Measurements from ENCODE around the gene CUL5. TPM values are rescaled to one million over a fixed set of nuclear protein-coding genes. Genes with fewer than 3 reads are reported as not detected.

CUL5 gene
- 20.7 and 22.8 TPM in 2 replicates for total RNA-seq

GRCh38 chr11:108008656-108009496, at the start of gene CUL5:
Gene CUL5 (plus strand): TSS chr11:108008898. CDS start chr11:108009349, 451 bp downstream.

DNA sequence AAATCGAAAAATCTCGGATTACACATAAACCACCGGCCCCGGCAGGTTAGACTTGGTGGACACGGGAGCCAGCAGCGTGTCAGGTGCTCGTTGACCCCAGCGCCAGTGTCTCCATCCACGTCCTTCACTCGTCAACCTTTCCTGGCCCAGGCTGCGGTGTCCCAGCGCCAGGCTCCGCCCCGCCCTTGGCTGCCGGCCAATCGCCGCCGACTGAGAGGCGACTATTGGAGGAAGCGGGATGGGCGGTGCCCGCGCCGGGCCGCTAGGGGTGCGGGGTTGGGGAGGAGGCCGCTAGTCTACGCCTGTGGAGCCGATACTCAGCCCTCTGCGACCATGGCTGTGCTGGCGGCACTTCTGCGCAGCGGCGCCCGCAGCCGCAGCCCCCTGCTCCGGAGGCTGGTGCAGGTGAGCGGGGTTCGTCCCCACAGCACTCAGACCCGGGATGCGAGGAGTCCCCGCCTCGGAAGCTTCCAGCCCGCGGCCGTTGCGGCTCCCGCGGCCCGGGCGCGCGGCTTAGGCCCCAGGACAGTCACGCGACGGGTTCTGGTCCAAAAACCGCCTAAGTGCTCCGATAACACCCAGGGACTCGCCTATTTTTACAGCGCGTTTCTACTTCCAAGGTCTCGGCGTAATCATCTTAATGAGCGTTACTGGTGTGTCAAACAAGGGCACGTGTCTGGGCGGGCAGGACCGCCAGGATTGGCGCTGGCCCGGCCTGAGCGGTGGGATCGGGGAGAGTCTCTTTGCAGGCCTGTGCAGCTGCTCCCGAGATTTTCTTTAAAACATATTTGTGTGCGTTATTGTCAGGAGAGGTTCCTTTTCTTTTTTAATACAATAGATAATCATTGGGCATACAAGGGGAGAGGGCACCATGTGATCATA, 112.8 kb downstream of the CUL5 start, which contains the start of gene ACAT1:
Gene ACAT1 (plus strand): TSS at position 294 of the 882 bp plus-strand sequence. CDS start 40 bp downstream, at position 334.

Other genes with a start within 250 kb of the CUL5 start
- 8.3 and 9.1 TPM in 2 replicates for gene SLC35F2, start 150.1 kb upstream of the CUL5 start, total RNA-seq
- not detected in 2 replicates for gene RAB39A, start 80.5 kb upstream of the CUL5 start, total RNA-seq
- 117 and 177 TPM in 2 replicates for gene ACAT1, start 112.7 kb downstream of the CUL5 start, total RNA-seq
- 10.7 and 14.3 TPM in 2 replicates for gene NPAT, start 213.7 kb downstream of the CUL5 start, total RNA-seq
- gene ATM, start 214.2 kb downstream of the CUL5 start, total RNA-seq = 50.5 and 74.8 TPM in 2 replicates